Non-pigmented ciliary epithelial cell (primary cell): ENCODE data around the gene CARD11.
"Not testable (repeated sequence)": the region's sequence is repeated elsewhere in the genome, so short reads cannot be mapped to it uniquely, and the experiment has no call there.

Source experiments
- DNase-seq: peaks from one replicate; pipeline ENCODE4 v3.0.0-alpha.2; 2010; ENCODE audit warnings: low read depth

The CARD11 gene

GRCh38 chr7:2962865-2963264 is 80.8 kb downstream of the CARD11 start:
- DNase-seq, result no peak

DNA sequence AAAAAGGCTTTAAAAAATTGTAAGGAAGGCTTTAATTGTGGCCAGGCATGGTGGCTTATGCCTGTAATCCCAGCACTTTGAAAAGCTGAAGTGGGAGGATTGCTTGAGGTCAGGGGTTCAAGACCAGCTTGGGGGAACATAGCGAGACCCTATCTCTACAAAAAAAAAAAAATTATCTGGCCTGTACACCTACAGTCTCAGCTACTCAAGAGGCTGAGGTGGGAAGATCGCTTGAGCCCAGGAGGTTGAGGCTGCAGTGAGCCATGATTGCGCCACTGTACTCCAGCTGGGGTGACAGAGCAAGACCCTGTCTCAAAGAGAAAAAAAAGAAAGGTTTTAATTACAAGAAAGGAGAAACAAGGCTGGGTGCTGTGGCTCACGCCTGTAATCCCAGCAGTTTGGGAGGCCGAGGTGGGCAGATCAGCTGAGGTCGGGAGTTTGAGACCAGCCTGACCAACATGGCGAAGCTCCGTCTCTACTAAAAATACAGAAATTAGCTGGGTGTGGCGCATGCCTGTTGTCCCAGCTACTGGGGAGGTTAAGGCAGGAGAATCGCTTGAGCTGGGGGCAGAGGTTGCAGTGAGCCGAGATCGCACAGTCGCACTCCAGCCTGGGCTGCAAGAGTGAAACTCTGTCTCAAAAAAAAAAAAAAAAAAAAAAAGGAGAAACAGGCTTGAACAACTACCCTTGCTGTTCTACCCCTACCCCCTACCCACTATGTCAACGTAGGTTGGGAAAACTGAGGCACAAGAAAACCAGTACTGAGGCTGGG is 83.7 kb downstream of the CARD11 start:
- no peak for DNase-seq

GRCh38 chr7:2959103-2959680 is 84.5 kb downstream of the CARD11 start:
- DNase-seq, result no peak

GRCh38 chr7:2958416-2959102 is 85.1 kb downstream of the CARD11 start:
- DNase-seq, result no peak

DNA sequence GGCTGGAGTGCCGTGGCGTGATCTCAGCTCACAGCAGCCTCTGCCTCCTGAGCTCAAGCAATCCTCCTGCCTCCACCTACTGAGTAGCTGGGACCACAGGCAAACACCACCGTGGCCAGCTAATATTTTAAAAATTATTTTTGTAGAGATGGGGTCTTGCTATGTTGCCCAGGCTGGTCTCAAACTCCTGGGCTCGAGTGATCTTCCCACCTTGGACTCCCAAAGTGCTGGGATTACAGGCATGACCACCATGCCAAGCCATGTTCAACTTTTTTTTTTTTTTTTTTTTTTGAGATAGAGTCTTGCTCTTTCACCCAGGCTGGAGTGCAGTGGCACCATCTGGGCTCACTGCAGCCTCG is 86.3 kb downstream of the CARD11 start:
- DNase-seq, result not testable (repeated sequence)

DNA sequence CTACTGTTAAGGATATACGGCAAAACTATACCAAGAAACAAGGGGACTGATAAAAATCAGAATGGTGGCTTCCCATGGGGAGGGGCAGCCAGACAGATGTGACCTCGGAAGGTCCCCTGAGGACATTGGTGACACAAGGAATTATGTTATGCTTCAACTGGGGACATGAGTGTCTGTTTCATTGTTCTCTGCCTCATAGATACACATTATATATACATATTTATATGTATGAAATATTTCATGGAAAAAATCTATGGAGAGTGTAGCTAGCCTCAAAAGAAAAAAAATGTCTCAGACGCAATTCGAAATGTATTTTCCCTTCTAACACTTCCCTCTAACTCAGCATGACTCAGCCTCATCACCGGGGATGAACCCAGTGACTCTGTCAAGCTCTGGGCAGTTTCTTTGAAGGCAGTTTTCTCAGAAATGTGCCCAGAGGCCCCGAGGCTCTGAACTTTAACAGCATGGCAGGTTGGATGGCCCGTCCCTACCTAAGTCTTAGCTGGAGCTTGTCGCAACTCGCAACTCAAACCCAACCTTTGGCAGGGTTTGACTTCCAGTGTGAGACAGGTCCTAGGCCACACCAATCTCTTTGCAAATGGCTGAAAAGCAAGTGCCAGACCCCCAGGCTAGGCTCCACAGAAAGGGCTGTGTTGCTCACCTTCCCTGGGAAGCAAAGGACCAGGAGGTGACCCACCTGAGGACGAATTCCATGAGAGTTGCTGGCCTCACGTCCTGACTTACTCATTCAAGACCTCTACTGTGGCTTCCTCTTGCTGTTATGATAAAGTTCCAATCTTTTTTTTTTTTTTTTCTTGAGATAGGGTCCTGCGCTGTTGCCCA is 86.9 kb downstream of the CARD11 start:
- peak; percentile 37 for DNase-seq

- no peak for DNase-seq
These were observed 87.6 kb downstream of the CARD11 start for GRCh38 chr7:2956076-2956475.

DNA sequence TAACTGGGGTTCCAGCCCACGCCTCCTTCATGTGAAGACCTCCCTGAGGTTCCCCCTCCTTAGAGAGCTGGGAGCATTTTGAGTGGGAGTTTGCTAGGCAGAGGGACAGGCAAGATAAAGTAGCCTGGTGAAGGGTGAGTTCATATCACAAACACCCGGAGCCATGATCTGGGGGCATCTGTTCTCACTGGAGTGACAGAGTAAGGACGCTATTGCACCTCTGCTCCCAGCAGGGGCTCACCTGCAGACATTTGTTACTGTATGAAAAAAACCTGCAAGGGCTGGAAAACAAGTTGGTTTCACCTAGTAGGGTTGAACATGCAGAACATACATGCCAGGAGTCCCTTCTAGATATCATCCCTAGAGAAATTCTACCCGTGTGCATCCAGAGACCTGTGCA is 88.4 kb downstream of the CARD11 start:
- DNase-seq, result no peak

- DNase-seq, result no peak
These were observed 89.2 kb downstream of the CARD11 start for GRCh38 chr7:2954433-2954853.

DNA sequence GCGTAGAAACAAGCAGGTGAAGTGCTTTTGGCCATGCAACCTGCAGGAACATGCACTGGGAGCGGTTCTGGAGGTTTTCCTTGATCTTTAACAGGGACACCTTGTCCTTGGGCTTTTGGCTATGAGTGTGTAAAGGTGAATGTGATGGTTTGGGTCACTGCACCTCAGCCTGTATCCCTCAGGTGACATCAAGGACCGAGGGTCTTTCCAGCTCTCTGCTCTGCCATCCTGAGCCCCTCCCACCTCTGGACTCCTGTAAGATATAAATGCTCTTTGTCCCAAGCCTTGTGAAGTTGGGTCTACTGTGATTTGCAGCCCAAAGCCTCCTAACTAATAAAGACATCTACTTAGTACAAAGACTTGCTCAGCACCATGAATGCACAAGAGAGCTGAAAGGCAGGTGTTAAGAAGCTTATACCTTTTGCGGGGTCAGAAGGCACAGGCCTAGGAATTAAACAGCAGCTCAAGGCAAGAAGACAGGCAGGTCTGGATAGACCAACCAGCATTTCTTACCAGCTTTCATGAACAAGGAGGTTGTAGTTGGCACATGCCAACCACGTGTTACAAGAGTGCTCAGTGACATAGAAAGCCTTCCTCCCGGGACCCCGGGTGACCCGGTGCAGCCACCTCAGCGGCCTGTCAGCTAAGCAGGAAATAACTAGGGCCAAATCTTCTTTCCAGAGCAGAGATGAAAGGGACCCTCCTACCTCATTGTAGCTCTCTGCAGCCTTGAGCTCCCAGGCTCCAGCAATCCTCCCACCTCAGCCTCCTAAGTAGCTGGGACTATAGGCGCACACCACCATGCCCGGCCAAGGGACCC is 89.9 kb downstream of the CARD11 start:
- no peak for DNase-seq

DNA sequence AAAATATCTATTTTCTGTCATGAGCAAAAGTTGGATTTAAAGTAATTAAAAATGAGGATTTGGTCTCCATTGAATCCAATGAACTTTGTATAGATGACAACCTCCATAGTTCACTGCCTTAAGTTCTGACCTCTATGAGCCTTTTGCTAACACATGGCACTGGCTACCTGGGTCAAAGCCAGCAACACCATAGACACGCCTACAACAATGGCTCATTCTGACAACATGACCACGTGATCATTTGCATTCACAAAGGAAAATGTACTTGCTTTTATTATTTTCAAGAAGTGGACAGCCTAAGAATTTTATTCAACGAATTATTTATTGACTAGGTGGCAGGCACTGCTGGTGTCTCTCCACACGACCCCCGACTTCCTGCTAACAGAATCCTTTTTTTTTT is 90.6 kb downstream of the CARD11 start:
- DNase-seq, result no peak

- no peak for DNase-seq
These were observed 91.4 kb downstream of the CARD11 start for GRCh38 chr7:2952316-2952715.

- DNase-seq, result no peak
These were observed 93.1 kb downstream of the CARD11 start for GRCh38 chr7:2950578-2950977.

DNA sequence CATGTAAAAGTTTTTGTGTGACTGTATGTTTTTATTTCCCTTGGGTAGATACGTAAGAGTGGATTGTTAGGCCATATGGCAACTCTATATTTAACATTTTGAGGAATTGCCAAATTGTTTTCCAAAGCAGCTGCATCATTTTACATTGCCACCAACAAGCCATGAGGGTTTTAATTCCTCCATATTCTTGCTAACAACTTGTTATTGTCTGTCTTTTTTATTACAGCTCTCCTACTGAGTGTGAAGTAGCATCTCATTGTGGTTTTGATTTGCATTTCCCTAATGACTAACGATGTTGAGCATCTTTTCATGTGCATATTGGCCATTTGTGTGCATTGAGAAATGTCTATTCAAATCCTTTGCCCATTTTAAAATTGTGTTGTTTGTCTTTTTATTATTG is 94.9 kb downstream of the CARD11 start:
- no peak for DNase-seq

GRCh38 chr7:2947058-2947780 is 96.4 kb downstream of the CARD11 start:
- no peak for DNase-seq

- no peak for DNase-seq
These were observed 98.5 kb downstream of the CARD11 start for GRCh38 chr7:2945171-2945570.

DNA sequence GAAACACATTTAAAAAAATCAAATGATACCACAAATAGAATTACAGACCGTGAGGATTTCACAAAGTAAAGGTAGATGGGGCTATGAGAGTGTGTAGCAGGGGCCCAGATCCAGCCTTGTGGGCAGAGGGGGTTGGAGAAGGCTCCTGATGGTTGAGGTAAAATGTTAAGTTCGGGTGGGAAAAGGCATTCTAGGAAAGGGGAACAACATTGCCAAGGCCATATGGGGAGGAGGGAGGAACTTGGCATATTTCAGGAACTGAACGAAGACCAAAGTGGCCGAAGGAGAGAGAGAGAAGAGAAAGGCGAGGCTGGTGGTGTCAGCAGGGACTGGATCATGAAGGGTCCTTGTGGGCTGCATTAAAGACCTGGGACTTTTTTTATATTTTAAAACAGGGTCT is 98.9 kb downstream of the CARD11 start:
- no peak for DNase-seq

DNA sequence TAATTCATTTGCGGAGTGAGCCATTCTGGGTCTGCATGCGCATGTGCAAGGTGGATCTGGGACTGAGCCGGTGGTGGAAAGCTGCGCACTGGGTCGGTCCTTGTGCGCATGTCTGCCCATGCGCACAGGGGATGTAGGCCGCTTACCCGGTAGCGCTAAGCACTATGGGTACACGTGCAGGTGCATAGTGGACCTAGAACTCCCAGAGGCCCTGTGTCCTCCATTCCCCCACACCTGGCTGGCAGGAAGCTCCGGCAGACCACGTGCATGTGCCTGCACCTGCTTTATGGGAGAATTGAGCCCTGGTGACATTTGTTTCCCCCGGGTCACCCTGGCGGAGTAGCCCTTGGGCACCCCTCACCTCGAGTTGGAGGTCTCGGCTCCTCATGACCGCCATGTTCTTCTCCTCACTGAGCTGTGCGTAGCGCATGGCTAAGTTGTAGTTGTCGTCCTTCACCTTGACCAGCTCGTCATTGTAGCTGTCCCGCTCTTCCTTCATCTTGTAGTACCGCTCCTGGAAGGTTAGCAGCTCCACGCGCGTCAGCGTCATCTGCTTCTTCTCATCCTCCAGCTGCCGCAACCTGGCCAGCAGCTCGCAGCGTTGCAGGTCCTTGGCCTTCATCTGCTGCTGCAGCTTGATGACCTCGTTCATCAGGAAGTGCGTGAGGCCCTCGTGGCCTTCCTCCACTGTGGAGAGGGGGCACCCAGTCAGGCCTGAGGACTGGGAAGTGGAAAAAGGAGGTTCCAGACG is 99.6 kb downstream of the CARD11 start:
- DNase-seq, result no peak

DNA sequence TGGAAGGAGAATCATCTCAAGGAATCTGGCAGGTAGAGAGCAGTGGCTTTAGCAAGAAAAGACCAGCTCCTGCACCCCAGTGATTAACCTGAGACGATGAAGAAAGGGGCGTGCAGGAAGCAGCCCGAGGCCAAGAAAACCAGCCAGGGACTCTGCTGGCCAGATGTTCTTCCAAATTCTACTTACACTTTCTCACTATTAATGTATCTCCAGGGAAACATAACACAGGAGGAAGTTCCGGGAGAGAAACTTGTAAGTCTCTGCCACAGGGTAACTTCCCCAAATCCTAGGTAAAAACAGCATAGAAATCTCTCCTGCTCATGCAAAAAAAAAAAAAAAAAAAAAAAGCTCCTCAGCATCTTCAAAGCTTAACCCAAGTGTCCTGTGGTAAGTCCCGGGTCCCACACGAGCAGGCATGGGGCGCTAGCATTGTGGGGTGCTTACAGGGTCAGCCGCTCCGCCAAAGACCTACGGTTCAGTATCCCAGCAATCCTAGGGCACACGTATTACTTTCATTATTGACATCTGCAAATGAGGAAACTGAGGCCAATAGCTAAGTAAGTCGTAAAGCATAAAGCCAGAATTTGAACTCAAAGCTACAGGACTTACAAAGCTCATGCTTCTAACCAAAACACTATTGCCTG is 102.3 kb downstream of the CARD11 start:
- DNase-seq, result no peak

- no peak for DNase-seq
These were observed 103.2 kb downstream of the CARD11 start for GRCh38 chr7:2940466-2940865.
